ENCODE data around the gene POT1.
A peak's percentile ranks its signal among the peaks of the same experiment; 100 is the strongest.

POT1 gene

GRCh38 chr7:124800386-124800785, 129.2 kb downstream of the POT1 start:
- DNase-seq = no peak

- DNase-seq = no peak
These were observed 130.2 kb downstream of the POT1 start for GRCh38 chr7:124799448-124799847.

- no peak for DNase-seq
These were observed 132.9 kb downstream of the POT1 start for GRCh38 chr7:124796771-124797170.

GRCh38 chr7:124792696-124793095, 136.9 kb downstream of the POT1 start:
- DNase-seq = no peak

- no peak for DNase-seq
These were observed 137.6 kb downstream of the POT1 start for GRCh38 chr7:124792002-124792401.

- no peak for DNase-seq
These were observed 138.2 kb downstream of the POT1 start for GRCh38 chr7:124791426-124791825.

GRCh38 chr7:124790645-124791044, 139.0 kb downstream of the POT1 start:
- DNase-seq = no peak

- DNase-seq = no peak
These were observed 143.6 kb downstream of the POT1 start for GRCh38 chr7:124785994-124786393.

- DNase-seq = peak; percentile 14 to 33
These were observed 144.5 kb downstream of the POT1 start for GRCh38 chr7:124784879-124785818.

GRCh38 chr7:124783271-124783670, 146.4 kb downstream of the POT1 start:
- no peak for DNase-seq

- no peak for DNase-seq
These were observed 147.5 kb downstream of the POT1 start for GRCh38 chr7:124781907-124782734.

GRCh38 chr7:124781418-124781817, 148.2 kb downstream of the POT1 start:
- no peak for DNase-seq

- DNase-seq = no peak
These were observed 149.0 kb downstream of the POT1 start for GRCh38 chr7:124780608-124781007.

GRCh38 chr7:124780056-124780455, 149.6 kb downstream of the POT1 start:
- no peak for DNase-seq

GRCh38 chr7:124779620-124780019, 150.0 kb downstream of the POT1 start:
- no peak for DNase-seq

- DNase-seq = no peak
These were observed 150.4 kb downstream of the POT1 start for GRCh38 chr7:124779194-124779593.

- DNase-seq = no peak
These were observed 152.4 kb downstream of the POT1 start for GRCh38 chr7:124777268-124777667.

- no peak for DNase-seq
These were observed 153.5 kb downstream of the POT1 start for GRCh38 chr7:124776153-124776552.

- DNase-seq = no peak
These were observed 154.2 kb downstream of the POT1 start for GRCh38 chr7:124775422-124775821.

GRCh38 chr7:124773938-124774337, 155.7 kb downstream of the POT1 start:
- DNase-seq = no peak

- DNase-seq = no peak
These were observed 156.3 kb downstream of the POT1 start for GRCh38 chr7:124773339-124773738.
